ENCODE results near the gene ATXN7L1. TPM values are rescaled to one million over a fixed set of nuclear protein-coding genes. Genes with fewer than 3 reads are reported as not detected.
A peak's percentile ranks its signal among the peaks of the same experiment; 100 is the strongest.

ATXN7L1 gene
- total and polyA plus RNA-seq, 2 donors: 7.2 to 7.8 TPM

DNA sequence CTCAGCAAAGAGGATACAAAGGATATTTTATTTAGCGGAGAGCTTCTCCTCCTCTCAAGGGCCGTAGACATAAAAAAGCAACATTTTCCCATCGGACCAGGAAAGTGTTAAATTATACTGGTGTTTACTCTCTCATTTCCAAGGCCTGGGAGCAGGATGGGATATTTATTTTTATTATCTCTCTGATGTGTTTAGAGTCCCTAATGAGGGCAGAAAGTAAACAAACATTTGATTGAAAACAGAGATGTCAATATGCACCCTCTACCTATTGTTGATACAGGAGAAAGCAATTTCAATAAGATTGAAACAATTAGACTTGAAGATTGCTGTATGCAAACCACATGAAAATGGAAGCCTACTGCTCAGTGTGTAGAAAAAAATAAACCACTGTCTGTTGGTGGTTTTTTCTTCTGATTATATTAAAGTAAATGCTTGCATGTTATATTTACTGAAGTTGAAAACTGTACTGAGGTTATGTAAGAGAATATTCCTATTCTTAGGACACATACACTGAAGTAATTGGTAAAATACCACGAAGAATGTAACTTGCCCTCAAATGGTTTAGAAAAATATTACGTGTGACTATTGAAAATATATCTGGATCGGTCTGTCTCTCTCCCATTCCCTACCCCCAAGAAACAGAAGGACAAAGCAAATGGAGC lies 59.3 kb downstream of the ATXN7L1 start:
- no peak overlapping the region for H3K27ac ChIP-seq (ENCODE audit: low read depth in 1 of 2, low read length in 1 of 2)
- H3K9me3 ChIP-seq (ENCODE audit: control insufficient read depth in 2 of 2, insufficient read depth in 1 of 2, low read length in 1 of 2): no peaks in the 10 kb centered on the region
- WGBS: 94% methylated on average over 6 of the region's 6 CpGs
- no peak for DNase-seq (ENCODE audit: low read depth in 6 of 9, low spot score in 9 of 9)
- no peak overlapping the region for H3K4me3 ChIP-seq (ENCODE audit: low read length in 2 of 2)
- H3K36me3 ChIP-seq (ENCODE audit: control insufficient read depth in 2 of 2, insufficient read depth in 2 of 2, low read length in 1 of 2): no peaks in the 10 kb centered on the region
- peaks cover 0 to 10% of the 10 kb centered on the region in 2 donors for H3K4me1 ChIP-seq (ENCODE audit: control insufficient read depth in 2 of 2, insufficient read depth in 2 of 2, low read length in 2 of 2)
- no peaks in the 10 kb centered on the region for H3K27me3 ChIP-seq (ENCODE audit: control insufficient read depth in 2 of 2, insufficient read depth in 1 of 2, low read length in 1 of 2)

DNA sequence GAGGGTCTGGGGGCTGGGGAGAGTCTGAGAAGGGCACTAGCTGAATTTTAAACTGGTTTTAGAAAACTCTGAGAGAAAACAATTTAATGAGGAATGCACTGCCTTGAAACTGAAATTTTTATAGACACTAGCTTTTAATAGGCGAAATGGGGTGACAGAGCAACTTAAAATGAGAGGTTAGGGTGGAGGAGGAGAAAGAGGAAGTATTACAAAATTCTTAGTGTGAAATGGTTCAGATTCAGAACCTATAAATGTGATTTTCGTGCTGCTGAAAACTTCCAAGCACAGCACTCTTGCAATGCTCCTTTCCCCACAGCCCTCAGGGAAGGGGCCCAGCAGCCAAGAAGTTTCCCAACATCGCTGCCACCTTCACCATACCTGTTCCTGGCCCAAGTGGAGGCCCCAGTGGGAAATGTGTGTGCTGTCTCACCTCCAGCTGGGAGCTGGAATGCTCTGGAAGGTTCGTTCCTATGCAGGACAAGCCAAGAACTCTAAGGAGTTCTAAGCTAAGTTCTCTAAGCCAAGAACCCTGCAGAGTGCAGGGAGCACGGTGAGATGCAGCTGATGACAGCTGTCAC lies 60.0 kb downstream of the ATXN7L1 start:
- Histone ChIP-seq H3K4me3 (ENCODE audit: low read length in 2 of 2) (no peak overlapping the region), H3K27me3 (ENCODE audit: control insufficient read depth in 2 of 2, insufficient read depth in 1 of 2, low read length in 1 of 2) (no peaks in the 10 kb centered on the region), H3K36me3 (ENCODE audit: control insufficient read depth in 2 of 2, insufficient read depth in 2 of 2, low read length in 1 of 2) (no peaks in the 10 kb centered on the region), H3K9me3 (ENCODE audit: control insufficient read depth in 2 of 2, insufficient read depth in 1 of 2, low read length in 1 of 2) (no peaks in the 10 kb centered on the region), H3K27ac (ENCODE audit: low read depth in 1 of 2, low read length in 1 of 2) (no peak overlapping the region), H3K4me1 (ENCODE audit: control insufficient read depth in 2 of 2, insufficient read depth in 2 of 2, low read length in 2 of 2) (peaks cover 0 to 10% of the 10 kb centered on the region in 2 donors)
- no peak for DNase-seq (ENCODE audit: low read depth in 6 of 9, low spot score in 9 of 9)
- WGBS: 78% methylated on average over 5 of the region's 5 CpGs

DNA sequence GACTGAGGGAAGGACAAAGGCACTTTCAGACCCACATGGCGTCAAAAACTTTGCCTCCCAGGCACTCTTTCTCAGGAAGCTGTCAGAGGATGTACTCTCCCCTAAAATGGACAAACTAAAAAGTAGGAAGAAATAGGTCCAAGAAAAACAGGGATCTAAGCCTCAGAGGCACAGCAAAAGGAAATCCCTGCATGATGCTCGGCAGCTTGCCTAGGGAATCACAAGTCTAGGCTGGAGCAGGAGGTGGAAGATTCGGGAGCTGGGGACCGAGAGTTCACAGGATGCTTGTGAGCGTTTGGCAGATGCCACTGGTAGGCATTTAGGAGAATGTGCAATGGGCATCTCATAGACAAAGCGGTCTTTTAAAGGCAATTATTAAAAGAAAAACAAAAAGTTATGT lies 60.8 kb downstream of the ATXN7L1 start:
- Histone ChIP-seq H3K27ac (ENCODE audit: low read depth in 1 of 2, low read length in 1 of 2) (no peak overlapping the region), H3K9me3 (ENCODE audit: control insufficient read depth in 2 of 2, insufficient read depth in 1 of 2, low read length in 1 of 2) (no peaks in the 10 kb centered on the region), H3K27me3 (ENCODE audit: control insufficient read depth in 2 of 2, insufficient read depth in 1 of 2, low read length in 1 of 2) (no peaks in the 10 kb centered on the region), H3K36me3 (ENCODE audit: control insufficient read depth in 2 of 2, insufficient read depth in 2 of 2, low read length in 1 of 2) (no peaks in the 10 kb centered on the region), H3K4me3 (ENCODE audit: low read length in 2 of 2) (no peak overlapping the region), H3K4me1 (ENCODE audit: control insufficient read depth in 2 of 2, insufficient read depth in 2 of 2, low read length in 2 of 2) (peaks cover 0 to 4% of the 10 kb centered on the region in 2 donors)
- no peak for DNase-seq (ENCODE audit: low read depth in 6 of 9, low spot score in 9 of 9)
- 96% methylated on average over 6 of the region's 6 CpGs for WGBS

DNA sequence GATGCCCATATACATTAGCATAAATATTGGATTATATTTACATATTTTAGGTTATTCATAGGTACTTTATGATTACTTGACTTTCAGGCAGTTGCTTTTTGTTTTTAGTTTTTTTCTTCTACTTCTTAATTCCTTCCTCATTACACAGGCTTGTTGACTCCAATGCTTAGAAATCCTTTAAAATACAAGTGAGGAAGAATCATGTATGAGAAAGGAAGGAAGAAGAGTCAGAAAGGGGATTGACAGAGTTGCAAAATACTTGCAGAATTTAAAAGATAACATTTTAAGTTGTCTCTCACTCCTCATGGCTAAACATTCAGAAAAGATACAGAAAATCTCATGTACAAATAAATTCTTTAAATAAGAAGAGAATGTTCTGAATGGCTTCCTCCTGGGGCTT lies 61.9 kb downstream of the ATXN7L1 start:
- DNase-seq (ENCODE audit: low read depth in 6 of 9, low spot score in 9 of 9): no peak
- H3K9me3 ChIP-seq (ENCODE audit: control insufficient read depth in 2 of 2, insufficient read depth in 1 of 2, low read length in 1 of 2): no peaks in the 10 kb centered on the region
- H3K4me3 ChIP-seq (ENCODE audit: low read length in 2 of 2): no peak overlapping the region

DNA sequence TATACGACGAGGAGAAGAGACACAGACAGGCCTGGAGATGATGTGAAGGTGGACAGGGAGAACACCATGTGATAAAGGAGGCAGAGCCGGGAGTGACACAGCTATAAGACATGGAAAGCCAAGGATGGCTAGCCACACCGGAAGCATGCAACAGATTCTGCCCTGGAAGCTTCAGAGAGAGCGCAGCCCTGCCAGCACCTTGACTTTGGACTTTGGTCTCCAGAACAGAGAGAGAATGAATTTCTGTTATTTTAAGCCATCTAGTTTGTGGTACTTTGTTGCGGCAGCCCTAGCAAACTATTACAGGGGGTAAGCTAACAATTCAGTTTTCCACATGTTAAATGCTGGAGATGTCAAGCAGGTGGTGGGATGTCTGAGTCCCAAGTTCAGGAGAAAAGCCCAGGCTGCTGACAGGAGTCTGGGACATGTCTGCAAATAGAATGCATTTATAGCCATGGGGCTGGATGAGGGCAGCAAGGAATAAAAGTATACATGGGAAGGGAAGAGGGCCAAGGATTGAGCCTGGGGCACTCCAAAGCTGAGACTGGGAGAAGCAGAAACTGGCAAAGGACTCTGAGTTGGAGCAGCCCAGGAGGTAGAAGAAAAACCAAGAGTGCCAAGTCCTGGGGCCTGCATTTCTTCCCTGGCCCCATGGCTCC lies 65.1 kb downstream of the ATXN7L1 start:
- H3K4me3 ChIP-seq (ENCODE audit: low read length in 2 of 2): no peak overlapping the region
- H3K4me1 ChIP-seq (ENCODE audit: control insufficient read depth in 2 of 2, insufficient read depth in 2 of 2, low read length in 2 of 2): peaks cover 0 to 13% of the 10 kb centered on the region in 2 donors
- 89% methylated on average over 6 of the region's 6 CpGs for WGBS
- no peak for DNase-seq (ENCODE audit: low read depth in 6 of 9, low spot score in 9 of 9)
- no peaks in the 10 kb centered on the region for H3K36me3 ChIP-seq (ENCODE audit: control insufficient read depth in 2 of 2, insufficient read depth in 2 of 2, low read length in 1 of 2)
- H3K27ac ChIP-seq (ENCODE audit: low read depth in 1 of 2, low read length in 1 of 2): no peak overlapping the region
- no peaks in the 10 kb centered on the region for H3K9me3 ChIP-seq (ENCODE audit: control insufficient read depth in 2 of 2, insufficient read depth in 1 of 2, low read length in 1 of 2)
- no peaks in the 10 kb centered on the region for H3K27me3 ChIP-seq (ENCODE audit: control insufficient read depth in 2 of 2, insufficient read depth in 1 of 2, low read length in 1 of 2)

More for the DNA sequence above, 61.9 kb downstream of the ATXN7L1 start:
- Histone ChIP-seq H3K27ac (ENCODE audit: low read depth in 1 of 2, low read length in 1 of 2) (no peak overlapping the region), H3K36me3 (ENCODE audit: control insufficient read depth in 2 of 2, insufficient read depth in 2 of 2, low read length in 1 of 2) (no peaks in the 10 kb centered on the region), H3K27me3 (ENCODE audit: control insufficient read depth in 2 of 2, insufficient read depth in 1 of 2, low read length in 1 of 2) (no peaks in the 10 kb centered on the region), H3K4me1 (ENCODE audit: control insufficient read depth in 2 of 2, insufficient read depth in 2 of 2, low read length in 2 of 2) (peaks cover 0 to 3% of the 10 kb centered on the region in 2 donors)

DNA sequence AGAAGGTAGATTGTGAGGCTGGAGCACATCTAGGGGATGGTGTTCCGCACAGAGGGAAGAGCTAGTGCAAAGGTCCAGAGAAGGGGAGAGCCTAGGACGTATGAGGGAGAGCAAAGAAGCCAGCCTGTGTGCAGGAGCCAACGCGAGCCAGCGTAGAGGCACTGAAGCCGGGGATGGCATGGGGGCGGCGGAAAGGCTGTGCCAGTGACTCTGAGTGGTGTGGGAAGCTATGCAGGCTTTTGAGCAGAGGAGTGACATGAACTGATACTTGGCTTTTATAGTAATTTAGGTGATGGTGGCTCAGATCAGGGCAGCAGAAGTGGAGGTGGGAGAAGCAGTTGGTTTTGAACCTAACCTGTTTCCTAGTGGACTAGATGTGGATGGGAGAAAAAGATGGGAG lies 65.8 kb downstream of the ATXN7L1 start:
- 99% methylated on average over 8 of the region's 8 CpGs for WGBS
- H3K4me1 ChIP-seq (ENCODE audit: control insufficient read depth in 2 of 2, insufficient read depth in 2 of 2, low read length in 2 of 2): peaks cover 0 to 19% of the 10 kb centered on the region in 2 donors
- no peak for DNase-seq (ENCODE audit: low read depth in 6 of 9, low spot score in 9 of 9)
- no peaks in the 10 kb centered on the region for H3K9me3 ChIP-seq (ENCODE audit: control insufficient read depth in 2 of 2, insufficient read depth in 1 of 2, low read length in 1 of 2)
- H3K27me3 ChIP-seq (ENCODE audit: control insufficient read depth in 2 of 2, insufficient read depth in 1 of 2, low read length in 1 of 2): no peaks in the 10 kb centered on the region
- H3K4me3 ChIP-seq (ENCODE audit: low read length in 2 of 2): no peak overlapping the region
- H3K27ac ChIP-seq (ENCODE audit: low read depth in 1 of 2, low read length in 1 of 2): no peak overlapping the region
- H3K36me3 ChIP-seq (ENCODE audit: control insufficient read depth in 2 of 2, insufficient read depth in 2 of 2, low read length in 1 of 2): no peaks in the 10 kb centered on the region

DNA sequence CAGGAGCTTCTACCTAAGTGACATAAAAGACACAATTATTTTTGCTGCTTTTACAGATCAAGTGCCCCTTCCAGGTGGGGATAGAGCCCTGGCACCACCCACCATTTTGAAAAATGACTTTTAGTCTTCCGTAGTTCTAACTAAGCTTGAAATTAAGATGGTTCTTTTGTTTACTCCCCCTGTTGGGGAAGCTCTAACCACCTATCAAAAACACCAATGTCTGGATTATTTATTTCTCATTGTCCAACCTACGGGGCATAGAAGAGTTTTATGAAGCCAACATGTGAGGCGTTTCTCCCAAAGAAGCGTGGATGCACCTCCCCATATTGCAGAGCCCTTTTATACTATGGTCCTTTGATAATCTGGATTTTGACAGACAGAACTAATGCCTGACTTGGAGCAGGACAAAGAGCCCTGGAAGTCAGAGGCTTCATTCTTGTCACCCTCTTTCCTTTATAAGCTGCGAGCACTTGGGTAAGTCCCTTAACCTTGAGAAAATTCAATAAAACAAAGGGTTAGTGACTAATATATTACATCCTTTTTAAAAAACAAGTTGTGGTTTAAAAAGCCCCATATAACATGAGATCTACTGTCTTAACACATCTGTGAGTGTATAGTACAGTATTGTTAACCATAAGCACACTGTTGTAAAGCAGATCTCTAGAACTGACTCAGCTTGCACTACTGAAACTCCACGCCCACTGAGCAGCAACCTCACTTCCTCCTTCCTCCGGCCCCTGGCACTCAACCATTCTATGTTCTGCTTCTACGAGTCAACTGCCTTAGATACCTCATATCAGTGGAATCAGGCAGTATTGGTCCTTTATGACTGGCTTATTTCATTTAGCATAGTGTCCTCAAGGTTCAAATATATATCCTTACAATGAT lies 67.5 kb downstream of the ATXN7L1 start:
- Histone ChIP-seq H3K27me3 (ENCODE audit: control insufficient read depth in 2 of 2, insufficient read depth in 1 of 2, low read length in 1 of 2) (no peaks in the 10 kb centered on the region), H3K4me1 (ENCODE audit: control insufficient read depth in 2 of 2, insufficient read depth in 2 of 2, low read length in 2 of 2) (peaks cover 0 to 22% of the 10 kb centered on the region in 2 donors), H3K36me3 (ENCODE audit: control insufficient read depth in 2 of 2, insufficient read depth in 2 of 2, low read length in 1 of 2) (no peaks in the 10 kb centered on the region), H3K4me3 (ENCODE audit: low read length in 2 of 2) (no peak overlapping the region), H3K27ac (ENCODE audit: low read depth in 1 of 2, low read length in 1 of 2) (no peak overlapping the region), H3K9me3 (ENCODE audit: control insufficient read depth in 2 of 2, insufficient read depth in 1 of 2, low read length in 1 of 2) (no peaks in the 10 kb centered on the region)
- WGBS: 75% methylated on average over 8 of the region's 8 CpGs
- DNase-seq (ENCODE audit: low read depth in 6 of 9, low spot score in 9 of 9): peak in 6 of 9 donors; percentile 15 to 67 (median 28)

DNA sequence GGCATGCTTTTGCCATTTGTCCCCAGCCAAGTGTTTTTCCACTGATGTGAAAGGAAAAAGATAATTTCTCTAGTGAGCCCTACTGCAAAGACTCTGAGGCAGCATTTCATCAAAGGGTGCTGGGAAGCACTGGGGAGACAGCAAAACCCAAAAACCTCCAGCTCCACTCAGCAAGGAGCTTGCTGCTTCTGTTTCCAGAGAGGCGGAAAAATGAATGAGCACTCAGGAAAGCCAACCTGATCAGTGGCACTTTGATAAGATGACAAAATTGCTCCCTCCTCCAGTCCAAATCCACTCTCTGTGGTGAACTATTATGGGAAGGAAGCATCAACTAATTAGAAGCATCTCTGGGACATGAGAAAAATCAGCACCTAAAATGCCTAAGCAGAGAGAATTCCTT lies 68.2 kb downstream of the ATXN7L1 start:
- no peak for DNase-seq (ENCODE audit: low read depth in 6 of 9, low spot score in 9 of 9)
- Histone ChIP-seq H3K27me3 (ENCODE audit: control insufficient read depth in 2 of 2, insufficient read depth in 1 of 2, low read length in 1 of 2) (no peaks in the 10 kb centered on the region), H3K4me1 (ENCODE audit: control insufficient read depth in 2 of 2, insufficient read depth in 2 of 2, low read length in 2 of 2) (peaks cover 0 to 22% of the 10 kb centered on the region in 2 donors), H3K9me3 (ENCODE audit: control insufficient read depth in 2 of 2, insufficient read depth in 1 of 2, low read length in 1 of 2) (no peaks in the 10 kb centered on the region), H3K4me3 (ENCODE audit: low read length in 2 of 2) (no peak overlapping the region), H3K36me3 (ENCODE audit: control insufficient read depth in 2 of 2, insufficient read depth in 2 of 2, low read length in 1 of 2) (no peaks in the 10 kb centered on the region), H3K27ac (ENCODE audit: low read depth in 1 of 2, low read length in 1 of 2) (no peak overlapping the region)
- 97% methylated on average over 1 of the region's 1 CpG for WGBS

DNA sequence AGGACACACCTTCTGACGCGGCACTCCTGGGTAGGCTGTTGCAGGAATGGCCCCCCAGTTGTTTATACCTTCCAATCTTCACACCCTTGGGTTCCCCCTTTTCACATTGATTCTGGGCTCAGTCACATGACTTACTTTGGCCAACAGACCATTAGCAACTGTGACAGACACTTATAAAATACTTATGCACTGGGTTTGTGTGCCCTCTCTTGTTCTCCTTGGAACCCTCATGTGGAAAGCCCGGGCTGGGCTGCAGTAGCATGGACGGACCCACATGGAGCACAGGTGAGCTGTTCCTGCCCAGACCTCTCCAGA lies 69.0 kb downstream of the ATXN7L1 start:
- no peaks in the 10 kb centered on the region for H3K9me3 ChIP-seq (ENCODE audit: control insufficient read depth in 2 of 2, insufficient read depth in 1 of 2, low read length in 1 of 2)
- DNase-seq (ENCODE audit: low read depth in 6 of 9, low spot score in 9 of 9): no peak
- H3K4me1 ChIP-seq (ENCODE audit: control insufficient read depth in 2 of 2, insufficient read depth in 2 of 2, low read length in 2 of 2): peaks cover 0 to 22% of the 10 kb centered on the region in 2 donors
- WGBS: 96% methylated on average over 4 of the region's 4 CpGs
- no peak overlapping the region for H3K27ac ChIP-seq (ENCODE audit: low read depth in 1 of 2, low read length in 1 of 2)
- no peaks in the 10 kb centered on the region for H3K36me3 ChIP-seq (ENCODE audit: control insufficient read depth in 2 of 2, insufficient read depth in 2 of 2, low read length in 1 of 2)
- H3K4me3 ChIP-seq (ENCODE audit: low read length in 2 of 2): no peak overlapping the region
- no peaks in the 10 kb centered on the region for H3K27me3 ChIP-seq (ENCODE audit: control insufficient read depth in 2 of 2, insufficient read depth in 1 of 2, low read length in 1 of 2)
